Thyroid gland (tissue), 4 donors: ENCODE data around the gene KLK3. TPM values are rescaled to one million over a fixed set of nuclear protein-coding genes. Genes with fewer than 3 reads are reported as not detected.

ENCODE experiments used
- DNase-seq, 2 donors: peaks; one replicate each; pipeline ENCODE4 v3.0.0-alpha.2; 2019
- H3K27ac ChIP-seq, 3 donors: fragments of 200-600 bp; sonication (generic); 1 replicate in 2 of 3; 2 replicates in 1 of 3; pipeline ENCODE4 v1.5.1; 2016 to 2019; ENCODE audit warnings: mild to moderate bottlenecking in 1 of 3, moderate library complexity in 1 of 3
- H3K27me3 ChIP-seq: fragments of 200-600 bp; sonication (generic); one replicate; pipeline ENCODE4 v1.5.1; 2019
- H3K36me3 ChIP-seq, 2 donors: fragments of 200-600 bp; sonication (generic); one replicate each; pipeline ENCODE4 v1.5.1; 2016 to 2019
- H3K4me1 ChIP-seq, 2 donors: fragments of 200-600 bp; sonication (generic); one replicate each; pipeline ENCODE4 v1.5.1; 2017 to 2019
- H3K4me3 ChIP-seq, 3 donors: fragments of 200-600 bp; sonication (generic); replicated peaks in 1 of 3; 1 replicate in 2 of 3; 2 replicates in 1 of 3; pipeline ENCODE4 v1.5.1; 2016; ENCODE audit warnings: mild to moderate bottlenecking in 1 of 3
- H3K9me3 ChIP-seq: fragments of 200-600 bp; sonication (generic); one replicate; pipeline ENCODE4 v1.5.1; 2017
- CTCF ChIP-seq, 6 experiments: fragments of 200-600 bp in 3 of 6; fragments of 450-650 bp in 3 of 6; sonication (generic) in 3 of 6; IDR thresholded peaks; one replicate each; pipeline ENCODE4 v1.5.1; 2016 to 2019; ENCODE audit warnings: antibody characterized with exemption in 6 of 6, mild to moderate bottlenecking in 2 of 6, inconsistent platforms in 1 of 6, moderate library complexity in 1 of 6
- POLR2A ChIP-seq, 2 donors: fragments of 450-650 bp; IDR thresholded peaks; one replicate each; pipeline ENCODE4 v1.6.1; 2017; ENCODE audit warnings: antibody characterized with exemption in 2 of 2, mild to moderate bottlenecking in 2 of 2, moderate library complexity in 1 of 2
- WGBS, 2 donors: methylation state at CpG; one replicate each; pipeline ENCODE4 v1.1.5; 2017; 5-methylcytosine and 5-hydroxymethylcytosine counted together
- intact Hi-C: fragments of 100-400 bp; cut with DNase I; formaldehyde crosslinking; loops from one replicate; pipeline ENCODE4 v1.15.1; 2023
- total RNA-seq, 4 donors: library from RNA; depleted of rRNA; stranded (reverse); fragments of >200 nt; gene quantifications; one replicate each; pipeline ENCODE4 v1.2.3, GENCODE V29; 2016

KLK3 gene
- total RNA-seq, 4 donors from 2014 or later: 0.54 to 1.3 TPM; not detected in 2

- Histone ChIP-seq H3K4me1 (no peaks in the 10 kb centered on the region), H3K36me3 (no peaks in the 10 kb centered on the region), H3K27me3 (no peaks in the 10 kb centered on the region), H3K27ac (no peak overlapping the region), H3K9me3 (no peaks in the 10 kb centered on the region), H3K4me3 (no peak overlapping the region)
- DNase-seq: no peak
- 67 to 97% methylated on average over 1 to 4 of the region's 4 CpGs for WGBS, 2 donors
- intact Hi-C loops: no loop called here
- TF ChIP-seq CTCF (IDR thresholded peaks at IDR 0.05): no peak
- TF ChIP-seq POLR2A (IDR thresholded peaks at IDR 0.05): no peak
These were observed 5.1 kb downstream of the KLK3 start for GRCh38 chr19:50859849-50860248.

- H3K27ac ChIP-seq: no peak overlapping the region
- H3K4me1 ChIP-seq: peaks cover 3 to 5% of the 10 kb centered on the region in 2 donors
- H3K4me3 ChIP-seq: no peak overlapping the region
- intact Hi-C loops: no loop called here
- no peaks in the 10 kb centered on the region for H3K27me3 ChIP-seq
- 70 to 83% methylated on average over 5 of the region's 5 CpGs for WGBS, 2 donors
- TF ChIP-seq POLR2A (IDR thresholded peaks at IDR 0.05): no peak
- no peak for TF ChIP-seq CTCF (IDR thresholded peaks at IDR 0.05)
- no peaks in the 10 kb centered on the region for H3K36me3 ChIP-seq
- no peaks in the 10 kb centered on the region for H3K9me3 ChIP-seq
- DNase-seq: no peak
These were observed 6.3 kb downstream of the KLK3 start for GRCh38 chr19:50861010-50861409.

GRCh38 chr19:50861496-50862286 is 7.0 kb downstream of the KLK3 start:
- H3K4me3 ChIP-seq: no peak overlapping the region
- no peaks in the 10 kb centered on the region for H3K9me3 ChIP-seq
- no peak for DNase-seq
- H3K27ac ChIP-seq: no peak overlapping the region
- 83% methylated on average over 7 of the region's 7 CpGs for WGBS, 2 donors
- intact Hi-C loops: no loop called here
- peaks cover 3 to 5% of the 10 kb centered on the region in 2 donors for H3K4me1 ChIP-seq
- no peaks in the 10 kb centered on the region for H3K27me3 ChIP-seq
- TF ChIP-seq CTCF (IDR thresholded peaks at IDR 0.05) (no peak), POLR2A (IDR thresholded peaks at IDR 0.05) (no peak)
- H3K36me3 ChIP-seq: no peaks in the 10 kb centered on the region

GRCh38 chr19:50869479-50869878 is 14.8 kb downstream of the KLK3 start:
- Histone ChIP-seq H3K27ac (no peak overlapping the region), H3K4me1 (peaks cover 23% of the 10 kb centered on the region in 2 donors), H3K36me3 (no peaks in the 10 kb centered on the region), H3K4me3 (no peak overlapping the region), H3K27me3 (no peaks in the 10 kb centered on the region), H3K9me3 (no peaks in the 10 kb centered on the region)
- TF ChIP-seq POLR2A (IDR thresholded peaks at IDR 0.05): no peak
- TF ChIP-seq CTCF (IDR thresholded peaks at IDR 0.05): no peak
- no peak for DNase-seq
- intact Hi-C loops: no loop called here
- 94% methylated on average over 4 of the region's 4 CpGs for WGBS, 2 donors

GRCh38 chr19:50870417-50871089 is 15.8 kb downstream of the KLK3 start:
- TF ChIP-seq POLR2A (IDR thresholded peaks at IDR 0.05) (no peak), CTCF (IDR thresholded peaks at IDR 0.05) (no peak)
- Histone ChIP-seq H3K27ac (no peak overlapping the region), H3K4me3 (no peak overlapping the region), H3K36me3 (no peaks in the 10 kb centered on the region), H3K27me3 (no peaks in the 10 kb centered on the region), H3K9me3 (no peaks in the 10 kb centered on the region), H3K4me1 (peaks cover 32 to 33% of the 10 kb centered on the region in 2 donors)
- intact Hi-C loops: no loop called here
- WGBS, 2 donors: 64 to 74% methylated on average over 20 to 26 of the region's 26 CpGs
- DNase-seq: no peak
